HG03280 (cell line): ENCODE measurements around the gene CD7.
A peak's percentile ranks its signal among the peaks of the same experiment; 100 is the strongest.
"Not testable (repeated sequence)": the region's sequence is repeated elsewhere in the genome, so short reads cannot be mapped to it uniquely, and the experiment has no call there.

ENCODE experiments used
- ATAC-seq: cut with Tn5 transposase; IDR thresholded peaks from one replicate; pipeline ENCODE4 v1.9.1; 2021; ENCODE audit warnings: mild to moderate bottlenecking, moderate library complexity; ENCODE audit not compliant: unreplicated experiment

The CD7 gene

GRCh38 chr17:82317394-82318168 lies at the start of gene CD7:
CD7 (minus strand) TSS chr17:82317608; CDS start chr17:82317495, 113 bp downstream.
- no peak for ATAC-seq

GRCh38 chr17:82366749-82367148 lies 49.3 kb upstream of the CD7 start:
- no peak for ATAC-seq

- no peak for ATAC-seq
These were observed 48.3 kb upstream of the CD7 start for GRCh38 chr17:82365606-82366295.

GRCh38 chr17:82361885-82362633 lies 44.7 kb upstream of the CD7 start:
- ATAC-seq = no peak

GRCh38 chr17:82359451-82360074 lies 42.2 kb upstream of the CD7 start:
- ATAC-seq = not testable (repeated sequence)

- no peak for ATAC-seq
These were observed 41.3 kb upstream of the CD7 start, which contains the start of gene TEX19 for GRCh38 chr17:82358465-82359350. TEX19 (plus strand) TSS chr17:82359247; CDS start chr17:82362151, 2,904 bp downstream.

GRCh38 chr17:82357394-82357793 lies 40.0 kb upstream of the CD7 start:
- ATAC-seq = no peak

- no peak for ATAC-seq
These were observed 39.5 kb upstream of the CD7 start for GRCh38 chr17:82356845-82357355.

GRCh38 chr17:82355770-82356427 lies 38.5 kb upstream of the CD7 start:
- no peak for ATAC-seq

GRCh38 chr17:82354804-82355308 lies 37.4 kb upstream of the CD7 start:
- ATAC-seq = no peak

- no peak for ATAC-seq
These were observed 36.1 kb upstream of the CD7 start for GRCh38 chr17:82353484-82353883.

GRCh38 chr17:82351713-82352488 lies 34.5 kb upstream of the CD7 start:
- ATAC-seq = peak; percentile 58

- ATAC-seq = no peak
These were observed 33.9 kb upstream of the CD7 start for GRCh38 chr17:82351254-82351712.

- ATAC-seq = no peak
These were observed 33.0 kb upstream of the CD7 start for GRCh38 chr17:82350182-82351030.

GRCh38 chr17:82349287-82349701 lies 31.9 kb upstream of the CD7 start:
- ATAC-seq = no peak

GRCh38 chr17:82348866-82349265 lies 31.5 kb upstream of the CD7 start:
- ATAC-seq = no peak

- ATAC-seq = no peak
These were observed 31.0 kb upstream of the CD7 start for GRCh38 chr17:82348434-82348833.
